ENCODE results near the gene KRTAP10-6.

DNA sequence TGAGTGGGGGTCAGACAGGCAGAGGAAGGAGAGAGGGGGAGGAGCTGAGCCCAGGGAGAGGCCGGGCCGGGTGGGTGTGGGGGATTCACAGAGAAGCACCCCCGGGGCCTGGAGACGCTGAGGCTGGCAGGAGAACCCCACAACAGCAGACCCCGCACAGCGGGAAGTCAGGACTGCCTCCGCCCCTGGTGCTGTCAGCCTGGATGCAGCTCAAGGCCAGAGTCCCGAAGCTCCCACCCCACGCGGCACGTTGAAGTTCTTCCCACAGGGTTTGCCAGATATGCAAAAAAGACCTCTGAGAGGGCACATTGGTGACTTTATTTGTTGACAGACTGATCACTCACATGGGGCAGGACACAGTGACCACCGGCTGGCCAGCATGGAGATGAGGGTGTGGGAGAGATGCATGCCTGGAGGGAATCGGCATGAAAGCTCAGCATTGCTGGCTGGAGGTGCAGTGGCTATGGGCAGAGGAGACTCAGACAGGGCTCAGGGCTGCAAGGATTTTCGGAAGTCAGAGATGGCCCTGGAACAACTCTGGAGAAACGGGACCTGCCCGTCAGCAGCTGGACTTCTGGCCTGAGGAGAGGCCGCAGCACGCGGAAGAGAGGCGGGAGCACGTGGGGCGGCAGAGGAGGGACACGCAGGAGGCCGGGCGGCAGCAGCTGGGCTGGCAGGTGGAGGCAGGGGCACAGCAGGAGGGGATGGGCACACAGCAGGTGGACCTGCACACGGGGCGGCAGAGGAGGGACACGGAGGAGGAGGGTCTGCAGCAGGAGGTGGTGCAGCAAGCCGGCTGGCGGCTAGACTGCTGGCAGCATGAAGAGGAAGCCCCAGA, 34.6 kb downstream of the KRTAP10-6 start:
- no peak for TF ChIP-seq EZH2 (IDR thresholded peaks at IDR 0.05; ENCODE audit: insufficient read depth, poor library complexity, severe bottlenecking)
- TF ChIP-seq EZH2phosphoT487 (IDR thresholded peaks at IDR 0.05; ENCODE audit: insufficient read depth, low read depth) = no peak
